ENCODE results near the gene PPP1R2C. TPM values are rescaled to one million over a fixed set of nuclear protein-coding genes. Genes with fewer than 3 reads are reported as not detected.

Gene PPP1R2C
- total RNA-seq, 1 donor from 2014 or later, result not detected

DNA sequence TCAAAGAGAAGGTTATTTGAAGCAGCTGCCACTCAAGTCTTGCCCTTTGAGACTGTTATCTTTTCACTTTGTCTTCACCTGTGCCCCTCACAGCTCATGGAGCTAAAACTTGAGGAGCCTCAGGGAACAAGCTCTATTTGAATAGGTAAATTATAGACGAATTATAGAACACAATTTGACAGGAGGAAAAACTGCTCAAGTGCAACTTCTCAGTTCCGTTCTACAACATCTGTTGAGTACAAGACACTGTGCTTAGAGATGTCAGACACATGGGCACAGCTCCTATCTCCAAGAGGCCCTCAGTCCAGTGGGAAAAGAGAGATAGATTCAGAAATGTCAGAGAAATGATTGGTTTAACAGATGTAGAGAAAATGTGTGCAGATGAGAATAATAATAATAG lies 5.1 kb downstream of the PPP1R2C start:
- no peak overlapping the region for H3K4me3 Mint-ChIP-seq
- H3K36me3 Mint-ChIP-seq (ENCODE audit: low read depth), result no peaks in the 10 kb centered on the region
- H3K4me1 Mint-ChIP-seq (ENCODE audit: low read depth), result peaks cover 6% of the 10 kb centered on the region
- DNase-seq (ENCODE audit: low spot score), result no peak
- H3K27me3 Mint-ChIP-seq (ENCODE audit: insufficient read depth), result no peaks in the 10 kb centered on the region
- H3K27ac Mint-ChIP-seq, result no peak overlapping the region
- intact Hi-C loops (cut with micrococcal nuclease), result no loop called here
- H3K9me3 Mint-ChIP-seq, result no peaks in the 10 kb centered on the region

DNA sequence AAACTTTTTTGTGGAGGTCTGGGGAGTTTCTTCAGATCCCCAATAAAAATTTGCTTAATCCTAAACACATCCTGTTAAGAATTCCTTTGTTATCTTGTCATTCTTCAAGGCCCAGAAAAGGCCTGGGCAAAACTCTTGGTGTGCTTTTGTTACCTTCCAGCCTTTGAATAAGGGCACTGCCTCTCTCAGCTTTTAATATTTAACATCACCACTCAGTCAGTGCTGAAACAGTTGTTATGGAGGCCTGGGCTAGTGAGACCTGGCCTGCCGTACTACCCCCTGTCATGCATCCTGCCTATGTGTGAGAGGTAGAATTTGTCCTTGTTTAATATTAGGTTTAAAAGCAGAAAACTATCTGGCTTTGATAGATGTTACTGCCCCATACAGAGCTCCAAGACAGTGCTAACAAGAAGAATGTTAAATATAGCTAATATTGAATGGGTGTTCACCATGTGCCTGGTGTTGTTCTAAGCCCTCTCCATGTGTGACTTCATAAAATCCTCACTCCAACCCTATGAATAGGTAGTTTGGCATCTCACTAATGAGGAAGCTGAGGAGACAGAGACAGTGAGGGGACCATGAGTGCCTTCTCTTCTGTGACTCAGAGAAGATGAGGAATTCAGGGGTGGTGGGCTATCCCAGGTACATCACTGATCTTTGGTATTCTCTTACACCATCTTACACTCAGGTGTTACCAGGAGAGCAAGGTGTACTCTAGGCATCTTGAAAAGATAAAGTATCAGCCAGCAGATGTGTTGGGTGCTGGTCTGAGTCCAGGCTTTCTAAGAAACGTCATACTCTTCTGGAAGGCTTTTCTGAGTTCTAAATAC lies 6.2 kb downstream of the PPP1R2C start:
- no peaks in the 10 kb centered on the region for H3K27me3 Mint-ChIP-seq (ENCODE audit: insufficient read depth)
- no peak for DNase-seq (ENCODE audit: low spot score)
- no peaks in the 10 kb centered on the region for H3K36me3 Mint-ChIP-seq (ENCODE audit: low read depth)
- H3K4me3 Mint-ChIP-seq, result no peak overlapping the region
- peaks cover 6% of the 10 kb centered on the region for H3K4me1 Mint-ChIP-seq (ENCODE audit: low read depth)
- no peak overlapping the region for H3K27ac Mint-ChIP-seq
- intact Hi-C loops (cut with micrococcal nuclease), result no loop called here
- H3K9me3 Mint-ChIP-seq, result no peaks in the 10 kb centered on the region

DNA sequence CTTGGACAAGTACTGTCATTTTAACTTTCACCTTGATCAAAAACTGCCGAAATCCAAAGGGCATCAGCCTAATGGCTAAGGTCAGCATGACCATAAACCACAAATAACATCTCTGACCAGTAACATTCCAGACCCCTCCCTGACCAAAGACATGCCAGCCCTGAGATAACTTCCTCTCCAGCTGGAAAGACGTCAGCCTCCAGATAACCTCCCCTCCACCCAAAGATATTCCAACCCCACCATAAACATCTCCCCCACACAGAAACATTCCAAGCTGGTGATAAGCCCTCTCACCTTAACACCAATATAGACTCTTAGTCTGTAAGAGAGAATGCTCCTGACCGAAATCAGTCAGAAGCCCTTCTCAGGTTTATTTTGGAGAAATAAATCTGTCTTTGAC lies 7.4 kb downstream of the PPP1R2C start:
- intact Hi-C loops (cut with micrococcal nuclease), result no loop called here
- Mint-ChIP-seq H3K36me3 (ENCODE audit: low read depth) (no peaks in the 10 kb centered on the region), H3K27ac (no peak overlapping the region), H3K4me1 (ENCODE audit: low read depth) (no peaks in the 10 kb centered on the region), H3K27me3 (ENCODE audit: insufficient read depth) (no peaks in the 10 kb centered on the region), H3K4me3 (no peak overlapping the region), H3K9me3 (no peaks in the 10 kb centered on the region)
- no peak for DNase-seq (ENCODE audit: low spot score)

DNA sequence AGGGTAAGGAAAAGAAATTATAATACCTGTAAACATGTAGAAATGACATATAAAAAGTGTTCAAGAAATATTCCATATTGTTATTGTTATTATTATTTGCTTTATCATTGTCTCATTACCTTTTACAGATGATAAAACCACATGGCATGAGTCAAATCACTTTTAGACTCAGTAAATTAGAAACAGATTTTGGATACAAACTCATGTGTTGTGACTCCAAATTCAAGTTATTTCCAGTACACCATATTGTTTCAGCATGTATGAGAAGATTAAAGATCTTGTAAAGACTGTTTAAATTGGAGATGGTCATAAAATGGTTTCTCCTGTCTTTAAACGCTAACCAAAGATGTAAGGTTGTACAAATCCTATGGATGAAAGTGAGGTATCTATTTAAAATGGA lies 18.1 kb downstream of the PPP1R2C start:
- intact Hi-C loops (cut with micrococcal nuclease), result no loop called here
- no peaks in the 10 kb centered on the region for H3K4me1 Mint-ChIP-seq (ENCODE audit: low read depth)
- no peak for DNase-seq (ENCODE audit: low spot score)
- peaks cover 17% of the 10 kb centered on the region for H3K9me3 Mint-ChIP-seq
- no peak overlapping the region for H3K4me3 Mint-ChIP-seq
- no peak overlapping the region for H3K27ac Mint-ChIP-seq
- no peaks in the 10 kb centered on the region for H3K27me3 Mint-ChIP-seq (ENCODE audit: insufficient read depth)
- peaks cover 2% of the 10 kb centered on the region for H3K36me3 Mint-ChIP-seq (ENCODE audit: low read depth)

DNA sequence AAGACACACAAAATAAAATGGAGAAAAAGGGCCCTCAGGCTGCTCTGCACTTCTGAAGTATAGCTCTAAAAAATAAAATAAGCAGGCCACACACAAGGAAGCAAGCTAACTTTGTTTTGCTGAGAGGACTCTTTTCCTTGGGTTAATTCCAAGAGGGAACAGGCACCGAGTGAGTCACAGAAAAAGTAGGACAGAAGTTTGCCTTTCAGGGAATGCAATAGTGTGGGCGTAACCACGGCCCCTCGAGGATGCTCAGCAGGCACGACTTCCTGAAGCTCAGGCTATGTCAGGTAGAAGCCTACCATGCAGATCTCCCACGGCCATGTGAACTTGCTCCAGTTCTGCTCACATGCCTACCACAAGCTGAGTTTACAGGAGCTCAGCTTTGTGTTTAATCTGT lies 22.1 kb downstream of the PPP1R2C start:
- H3K27me3 Mint-ChIP-seq (ENCODE audit: insufficient read depth), result no peaks in the 10 kb centered on the region
- no peaks in the 10 kb centered on the region for H3K9me3 Mint-ChIP-seq
- no peak overlapping the region for H3K27ac Mint-ChIP-seq
- no peak for DNase-seq (ENCODE audit: low spot score)
- no peaks in the 10 kb centered on the region for H3K4me1 Mint-ChIP-seq (ENCODE audit: low read depth)
- no peak overlapping the region for H3K4me3 Mint-ChIP-seq
- no peaks in the 10 kb centered on the region for H3K36me3 Mint-ChIP-seq (ENCODE audit: low read depth)
- intact Hi-C loops (cut with micrococcal nuclease), result no loop called here

DNA sequence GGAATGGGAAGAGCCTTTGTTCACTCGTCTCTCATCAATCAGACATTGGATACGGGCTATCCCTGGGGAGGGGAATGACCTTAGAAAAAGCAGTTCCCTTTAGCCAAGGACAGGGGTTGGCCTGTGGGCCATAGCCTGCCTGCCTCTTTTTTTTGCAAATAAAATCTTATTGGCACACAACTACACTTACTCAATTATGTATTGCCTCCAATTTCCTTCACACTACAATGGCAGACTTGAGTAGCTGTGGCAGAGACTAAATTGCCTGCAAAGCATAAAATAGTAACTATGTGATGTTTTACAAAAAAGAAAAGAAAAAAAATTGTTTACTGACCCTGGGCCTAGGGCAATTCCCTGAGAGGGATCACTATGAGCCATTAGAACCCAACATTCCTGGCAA lies 23.4 kb downstream of the PPP1R2C start:
- peaks cover 6% of the 10 kb centered on the region for H3K9me3 Mint-ChIP-seq
- no peaks in the 10 kb centered on the region for H3K4me1 Mint-ChIP-seq (ENCODE audit: low read depth)
- DNase-seq (ENCODE audit: low spot score), result no peak
- no peak overlapping the region for H3K27ac Mint-ChIP-seq
- intact Hi-C loops (cut with micrococcal nuclease), result no loop called here
- H3K4me3 Mint-ChIP-seq, result no peak overlapping the region
- no peaks in the 10 kb centered on the region for H3K36me3 Mint-ChIP-seq (ENCODE audit: low read depth)
- no peaks in the 10 kb centered on the region for H3K27me3 Mint-ChIP-seq (ENCODE audit: insufficient read depth)

DNA sequence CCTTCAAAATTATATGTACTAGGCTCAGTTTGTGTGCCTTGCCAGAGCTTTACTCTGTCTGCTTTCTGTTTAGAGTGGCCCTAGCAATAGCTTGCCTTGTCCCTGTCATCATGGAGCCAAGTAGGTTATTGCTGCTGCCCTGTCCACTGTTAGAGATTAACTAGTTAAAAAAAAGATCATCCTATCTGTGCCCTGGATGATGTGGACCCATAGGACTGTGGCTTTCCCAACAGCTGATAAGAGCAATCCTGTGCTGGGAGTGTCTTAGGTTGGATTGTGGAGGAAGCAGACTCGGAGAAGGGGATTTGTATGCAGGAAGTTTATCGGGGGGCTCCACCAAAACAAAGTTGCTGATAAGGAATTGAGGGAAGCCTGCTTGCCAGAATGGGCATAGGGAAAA lies 23.8 kb downstream of the PPP1R2C start:
- H3K27ac Mint-ChIP-seq, result no peak overlapping the region
- intact Hi-C loops (cut with micrococcal nuclease), result no loop called here
- no peak for DNase-seq (ENCODE audit: low spot score)
- no peaks in the 10 kb centered on the region for H3K4me1 Mint-ChIP-seq (ENCODE audit: low read depth)
- no peaks in the 10 kb centered on the region for H3K36me3 Mint-ChIP-seq (ENCODE audit: low read depth)
- no peaks in the 10 kb centered on the region for H3K27me3 Mint-ChIP-seq (ENCODE audit: insufficient read depth)
- no peak overlapping the region for H3K4me3 Mint-ChIP-seq
- H3K9me3 Mint-ChIP-seq, result peaks cover 6% of the 10 kb centered on the region

DNA sequence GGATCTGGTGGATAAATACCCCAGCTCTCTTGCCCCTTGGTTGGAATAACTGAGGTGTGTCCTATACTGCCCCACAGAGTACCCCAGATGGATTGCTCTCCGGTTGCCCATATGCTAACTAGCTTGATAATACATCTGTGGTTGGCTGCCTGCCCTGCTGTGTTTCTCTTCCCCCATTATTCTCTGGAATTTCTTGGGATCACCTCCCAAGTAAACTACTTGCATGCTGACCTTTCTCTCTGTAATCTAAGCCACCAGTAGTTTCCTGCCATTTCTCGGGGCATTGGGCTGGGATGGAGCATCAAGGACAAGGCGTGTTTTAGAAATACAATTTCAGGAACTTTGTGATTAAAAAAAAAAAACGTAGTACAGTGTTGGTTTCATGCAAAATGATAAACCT lies 25.2 kb downstream of the PPP1R2C start:
- Mint-ChIP-seq H3K27me3 (ENCODE audit: insufficient read depth) (no peaks in the 10 kb centered on the region), H3K4me3 (no peak overlapping the region), H3K36me3 (ENCODE audit: low read depth) (no peaks in the 10 kb centered on the region), H3K9me3 (peaks cover 6% of the 10 kb centered on the region), H3K4me1 (ENCODE audit: low read depth) (no peaks in the 10 kb centered on the region), H3K27ac (no peak overlapping the region)
- no peak for DNase-seq (ENCODE audit: low spot score)
- intact Hi-C loops (cut with micrococcal nuclease), result no loop called here

DNA sequence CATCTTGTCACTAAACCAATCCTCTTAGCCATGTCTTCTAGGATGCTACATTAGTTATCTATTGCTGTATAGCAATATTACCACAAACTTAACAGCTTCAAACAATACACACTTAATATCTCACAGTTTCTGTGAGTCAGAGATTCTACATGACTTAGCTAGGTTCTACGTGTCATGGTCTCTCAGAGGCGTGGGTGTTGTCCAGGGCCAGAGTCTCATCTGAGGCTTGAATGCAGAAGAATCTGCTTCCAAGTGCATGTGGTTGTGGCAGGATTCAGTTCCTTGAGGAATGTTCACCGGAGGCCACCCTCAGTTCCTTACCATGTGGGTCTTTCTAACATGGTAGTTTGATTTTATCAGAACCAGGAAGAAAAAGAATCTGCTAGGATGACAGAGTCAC lies 26.4 kb downstream of the PPP1R2C start:
- Mint-ChIP-seq H3K4me1 (ENCODE audit: low read depth) (no peaks in the 10 kb centered on the region), H3K9me3 (peaks cover 6% of the 10 kb centered on the region), H3K27ac (no peak overlapping the region), H3K27me3 (ENCODE audit: insufficient read depth) (no peaks in the 10 kb centered on the region), H3K4me3 (no peak overlapping the region), H3K36me3 (ENCODE audit: low read depth) (no peaks in the 10 kb centered on the region)
- intact Hi-C loops (cut with micrococcal nuclease), result no loop called here
- DNase-seq (ENCODE audit: low spot score), result no peak

DNA sequence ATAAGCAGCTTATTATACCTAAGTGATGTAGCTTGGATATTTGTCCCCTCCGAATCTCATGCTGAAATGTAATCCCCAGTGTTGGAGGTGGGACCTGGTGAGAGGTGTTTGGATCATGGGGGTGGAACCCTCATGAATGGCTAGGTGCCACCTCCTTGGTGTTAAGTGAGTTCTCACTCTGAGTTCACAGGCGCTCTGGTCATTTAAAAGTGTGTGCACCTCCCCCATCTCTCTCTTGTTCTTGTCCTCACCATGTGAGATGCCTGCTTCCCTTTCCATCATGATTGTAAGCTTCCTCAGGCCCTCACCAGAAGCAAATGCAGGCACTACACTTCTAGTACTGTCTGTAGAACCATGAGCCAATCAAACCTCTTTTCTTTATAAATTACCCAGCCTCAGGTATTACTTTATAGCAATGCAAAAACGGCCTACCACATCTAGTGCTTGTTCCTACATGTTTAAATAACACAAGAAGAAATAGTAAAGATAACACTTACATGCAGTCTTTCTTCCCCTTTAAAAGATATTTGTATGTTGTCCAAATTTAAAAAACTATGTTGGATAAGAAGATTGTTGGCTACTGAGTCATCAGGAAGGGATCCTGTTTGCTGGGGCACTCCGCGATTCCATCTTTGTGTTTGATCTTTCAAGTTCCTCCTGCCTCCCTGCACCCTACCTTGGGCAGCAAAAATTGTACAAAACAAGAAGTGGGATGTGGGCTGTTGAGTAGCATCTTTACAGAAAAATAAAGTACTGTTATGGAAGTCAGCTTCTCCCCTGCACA lies 29.7 kb downstream of the PPP1R2C start:
- Mint-ChIP-seq H3K27ac (no peak overlapping the region), H3K36me3 (ENCODE audit: low read depth) (no peaks in the 10 kb centered on the region), H3K4me1 (ENCODE audit: low read depth) (no peaks in the 10 kb centered on the region), H3K4me3 (no peak overlapping the region), H3K9me3 (peaks cover 6% of the 10 kb centered on the region), H3K27me3 (ENCODE audit: insufficient read depth) (no peaks in the 10 kb centered on the region)
- intact Hi-C loops (cut with micrococcal nuclease), result no loop called here
- no peak for DNase-seq (ENCODE audit: low spot score)

DNA sequence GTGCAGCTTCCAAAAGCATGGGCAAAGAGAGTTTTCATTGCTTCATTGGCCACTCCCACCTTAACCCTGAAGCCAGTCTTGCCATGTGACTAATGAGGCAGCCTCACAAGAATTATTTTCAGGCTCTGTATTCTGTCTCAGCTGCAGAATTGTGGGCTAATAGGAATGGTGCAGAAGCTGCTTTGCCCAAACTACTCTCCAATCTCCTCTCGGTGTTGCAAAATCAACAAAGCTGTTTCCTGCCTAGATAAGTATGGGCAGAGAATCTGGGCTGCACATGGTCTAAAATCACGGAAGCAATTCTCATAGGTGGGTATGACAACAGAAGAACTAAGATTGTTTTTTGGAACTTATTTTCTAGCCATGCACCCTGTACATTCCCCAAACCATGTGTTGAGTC lies 31.4 kb downstream of the PPP1R2C start:
- no peaks in the 10 kb centered on the region for H3K27me3 Mint-ChIP-seq (ENCODE audit: insufficient read depth)
- no peaks in the 10 kb centered on the region for H3K4me1 Mint-ChIP-seq (ENCODE audit: low read depth)
- DNase-seq (ENCODE audit: low spot score), result no peak
- intact Hi-C loops (cut with micrococcal nuclease), result no loop called here
- H3K36me3 Mint-ChIP-seq (ENCODE audit: low read depth), result no peaks in the 10 kb centered on the region
- H3K9me3 Mint-ChIP-seq, result peaks cover 6% of the 10 kb centered on the region
- H3K4me3 Mint-ChIP-seq, result no peak overlapping the region
- H3K27ac Mint-ChIP-seq, result no peak overlapping the region

DNA sequence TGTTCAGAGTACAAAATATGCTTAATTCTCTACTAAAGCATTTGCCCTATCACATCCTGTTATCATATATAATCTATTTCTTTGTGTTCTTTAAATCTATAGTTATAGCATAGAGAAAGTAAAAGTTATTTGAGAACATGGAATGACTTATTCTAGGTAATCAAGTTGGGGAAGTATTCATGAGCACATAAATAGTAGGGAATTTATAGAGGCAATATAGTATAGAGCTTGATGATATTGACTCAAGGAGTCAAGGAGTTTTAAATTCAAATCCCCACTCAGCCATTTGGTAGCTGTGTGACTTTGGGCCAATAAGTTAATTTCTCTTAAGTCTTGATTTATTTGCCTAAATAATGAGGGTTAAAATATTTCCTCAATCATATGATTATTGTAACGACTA lies 37.5 kb downstream of the PPP1R2C start:
- Mint-ChIP-seq H3K4me3 (no peak overlapping the region), H3K27ac (no peak overlapping the region)

DNA sequence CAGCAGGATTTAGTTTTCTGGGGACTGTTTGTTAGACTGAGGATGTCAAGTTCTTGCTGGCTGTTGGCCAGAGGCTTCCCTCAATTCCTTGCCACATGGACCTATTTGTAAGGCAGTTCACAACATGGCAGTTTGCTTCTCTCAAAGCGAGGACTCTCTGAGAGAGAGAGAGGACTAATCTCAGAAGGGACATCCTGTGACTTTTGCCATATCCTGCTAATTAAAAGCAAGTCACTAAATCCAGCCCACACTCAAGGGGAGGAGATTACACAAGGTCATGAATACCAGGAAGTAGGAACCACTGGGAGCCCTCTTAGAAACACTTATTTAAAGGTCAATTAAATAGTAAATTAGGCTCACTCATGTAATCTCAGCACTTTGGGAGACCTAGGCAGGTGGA lies 38.2 kb downstream of the PPP1R2C start:
- no peaks in the 10 kb centered on the region for H3K27me3 Mint-ChIP-seq (ENCODE audit: insufficient read depth)
- no peaks in the 10 kb centered on the region for H3K9me3 Mint-ChIP-seq
- no peak for DNase-seq (ENCODE audit: low spot score)
- H3K27ac Mint-ChIP-seq, result no peak overlapping the region
- intact Hi-C loops (cut with micrococcal nuclease), result no loop called here
- H3K4me3 Mint-ChIP-seq, result no peak overlapping the region
- no peaks in the 10 kb centered on the region for H3K4me1 Mint-ChIP-seq (ENCODE audit: low read depth)
- no peaks in the 10 kb centered on the region for H3K36me3 Mint-ChIP-seq (ENCODE audit: low read depth)

More for the DNA sequence above, 37.5 kb downstream of the PPP1R2C start:
- intact Hi-C loops (cut with micrococcal nuclease), result no loop called here
- no peaks in the 10 kb centered on the region for H3K27me3 Mint-ChIP-seq (ENCODE audit: insufficient read depth)
- no peaks in the 10 kb centered on the region for H3K9me3 Mint-ChIP-seq
- H3K4me1 Mint-ChIP-seq (ENCODE audit: low read depth), result no peaks in the 10 kb centered on the region
- H3K36me3 Mint-ChIP-seq (ENCODE audit: low read depth), result no peaks in the 10 kb centered on the region
- DNase-seq (ENCODE audit: low spot score), result no peak

Measured in activated T-helper 1 cell treated with anti-CD3 and anti-CD28 coated beads, Interleukin-12 subunit alpha, Interleukin-12 subunit beta, Interleukin-2, Interleukin-4 antibody, amounts not matched to agents 30 ng/mL and 10 ng/mL and 1 ng/mL, durations not matched to agents 14 hours and 24 hours and 36 hours (primary cell).